B cell (primary cell): ENCODE data around the gene VPS39. TPM values are rescaled to one million over a fixed set of nuclear protein-coding genes. Genes with fewer than 3 reads are reported as not detected.
"Not testable (repeated sequence)": the region's sequence is repeated elsewhere in the genome, so short reads cannot be mapped to it uniquely, and the experiment has no call there.

Experiments used
- ATAC-seq: fragments of 200-7000 bp; cut with Tn5 transposase; one replicate; pipeline ENCODE4 v1.10.0; 2021; ENCODE audit warnings: low read depth, mild to moderate bottlenecking, moderate number of reproducible peaks, moderate library complexity
- CTCF ChIA-PET: fragments of 350-600 bp; sonication (Branson Sonifier 250); formaldehyde crosslinking; loops from one replicate; lab custom pipeline; 2021; ENCODE audit warnings: antibody characterized with exemption, inconsistent platforms; lab: Charles Lee
- POLR2A ChIA-PET: fragments of 350-600 bp; sonication (Branson Sonifier 250); formaldehyde crosslinking; loops from one replicate; lab custom pipeline; 2021; ENCODE audit warnings: antibody characterized with exemption; lab: Charles Lee
- DNase-seq: peaks from one replicate; pipeline ENCODE4 v3.0.0; 2013
- H2AFZ ChIP-seq: 2 replicates; pipeline ENCODE4 v1.6.1; 2012; ENCODE audit warnings: mild to moderate bottlenecking, low read depth, low read length; ENCODE audit not compliant: insufficient read depth, poor library complexity, severe bottlenecking
- H3K27ac ChIP-seq, 2 donors: 1 replicate in 1 of 2; 2 replicates in 1 of 2; pipeline ENCODE4 v1.5.1; 2012 to 2013; ENCODE audit warnings: low read length in 2 of 2, mild to moderate bottlenecking in 2 of 2, moderate library complexity in 1 of 2
- H3K27me3 ChIP-seq, 4 experiments: fragments of 200-600 bp in 1 of 4; sonication (generic) in 1 of 4; replicated peaks in 1 of 4; 1 replicate in 2 of 4; 2 replicates in 2 of 4; pipeline versions ENCODE4 v1.6.1 to v1.7.0; 2013 to 2016; ENCODE audit warnings: low read length in 3 of 4, mild to moderate bottlenecking in 2 of 4, mixed read lengths in 1 of 4, moderate library complexity in 1 of 4; ENCODE audit not compliant: insufficient read depth in 4 of 4, control insufficient read depth in 3 of 4; ENCODE audit errors: control extremely low read depth in 1 of 4
- H3K36me3 ChIP-seq, 2 experiments: replicated peaks in 1 of 2; 1 replicate in 1 of 2; 2 replicates in 1 of 2; pipeline versions ENCODE4 v1.6.1 to v1.7.1; 2013; ENCODE audit warnings: low read length in 1 of 2; ENCODE audit not compliant: insufficient read depth in 2 of 2, control insufficient read depth in 1 of 2; ENCODE audit errors: control extremely low read depth in 1 of 2, extremely low read depth in 1 of 2
- H3K4me1 ChIP-seq, 2 donors: fragments of 200-600 bp in 1 of 2; sonication (generic) in 1 of 2; 1 replicate in 1 of 2; 2 replicates in 1 of 2; pipeline versions ENCODE4 v1.5.1 to v1.6.1; 2013 to 2017; ENCODE audit warnings: low read length in 2 of 2; ENCODE audit not compliant: control insufficient read depth in 2 of 2, insufficient read depth in 2 of 2
- H3K4me2 ChIP-seq: replicated peaks from 2 replicates; pipeline ENCODE3; 2012; ENCODE audit warnings: mild to moderate bottlenecking, low read depth, low read length; ENCODE audit not compliant: poor library complexity, severe bottlenecking
- H3K4me3 ChIP-seq, 5 experiments: fragments of 200-600 bp in 1 of 5; sonication (generic) in 1 of 5; 1 replicate in 3 of 5; 2 replicates in 2 of 5; pipeline versions ENCODE4 v1.5.1 to v1.7.0; 2011 to 2016; ENCODE audit warnings: low read length in 4 of 5, mild to moderate bottlenecking in 4 of 5, low read depth in 2 of 5, control low read depth in 1 of 5, moderate library complexity in 1 of 5; ENCODE audit not compliant: insufficient read depth in 1 of 5; ENCODE audit errors: control extremely low read depth in 1 of 5, extremely low read depth in 1 of 5
- H3K79me2 ChIP-seq: fragments of 200-600 bp; sonication (generic); one replicate; pipeline ENCODE4 v1.6.0; 2016; ENCODE audit warnings: low read length; ENCODE audit not compliant: control insufficient read depth, insufficient read depth
- H3K9ac ChIP-seq: fragments of 200-600 bp; sonication (generic); 2 replicates; pipeline ENCODE4 v1.6.1; 2017; ENCODE audit warnings: mild to moderate bottlenecking, low read length, moderate library complexity
- H3K9me3 ChIP-seq, 3 donors: one replicate each; pipeline versions ENCODE4 v1.6.1 to v1.7.1; 2013; ENCODE audit warnings: low read length in 2 of 3; ENCODE audit not compliant: control insufficient read depth in 2 of 3, insufficient read depth in 1 of 3; ENCODE audit errors: control extremely low read depth in 1 of 3
- H4K20me1 ChIP-seq: 2 replicates; pipeline ENCODE4 v1.6.0; 2012; ENCODE audit warnings: mild to moderate bottlenecking, low read length; ENCODE audit not compliant: insufficient read depth, control insufficient read depth, poor library complexity, severe bottlenecking
- H3K27ac Mint-ChIP-seq: one replicate; pipeline ENCODE4 v1.8.0; 2021; ENCODE audit warnings: mixed read lengths
- H3K27me3 Mint-ChIP-seq: one replicate; pipeline ENCODE4 v1.8.0; 2021; ENCODE audit warnings: mixed read lengths
- H3K4me1 Mint-ChIP-seq: one replicate; pipeline ENCODE4 v1.8.0; 2021; ENCODE audit warnings: mixed read lengths
- H3K4me3 Mint-ChIP-seq: one replicate; pipeline ENCODE4 v1.8.0; 2021; ENCODE audit warnings: mixed read lengths
- H3K9me3 Mint-ChIP-seq: one replicate; pipeline ENCODE4 v1.8.0; 2022; ENCODE audit warnings: mixed read lengths; ENCODE audit not compliant: insufficient read depth
- EZH2 ChIP-seq: IDR thresholded peaks from 2 replicates; pipeline ENCODE4 v1.6.1; 2012; ENCODE audit warnings: borderline replicate concordance, low read depth, mild to moderate bottlenecking, moderate library complexity, low read length; ENCODE audit not compliant: insufficient read depth, poor library complexity, severe bottlenecking
- WGBS: methylation state at CpG from one replicate; pipeline ENCODE4 v1.1.5; 2013; ENCODE audit warnings: missing lambda C conversion rate; ENCODE audit not compliant: insufficient coverage; 5-methylcytosine and 5-hydroxymethylcytosine counted together
- intact Hi-C: fragments of 100-400 bp; cut with micrococcal nuclease; formaldehyde crosslinking; loops from one replicate; pipeline ENCODE4 v1.10.0; 2022
- polyA plus RNA-seq: library from polyadenylated mRNA; depleted of rRNA; stranded (reverse); fragments of >200 nt; gene quantifications from 2 replicates; pipeline ENCODE4 v1.2.3, GENCODE V29; 2012
- total RNA-seq, 2 donors: library from RNA; stranded (reverse); fragments of 120-200 nt in 1 of 2; gene quantifications; 1 replicate in 1 of 2; 2 replicates in 1 of 2; pipeline versions ENCODE4 v1.2.3 to v1.2.4, GENCODE V29; 2013 to 2022
- TF ChIP-seq, protein P1 (sequence below): fragments of 200-600 bp; IDR thresholded peaks from one replicate; pipeline ENCODE4 v1.8.0; 2022; ENCODE audit warnings: antibody characterized with exemption, mild to moderate bottlenecking

VPS39 gene
- total and polyA plus RNA-seq, 2 donors (not counting 1 experiment from before 2014, with no cell fraction given): 82.8 to 145 TPM

DNA sequence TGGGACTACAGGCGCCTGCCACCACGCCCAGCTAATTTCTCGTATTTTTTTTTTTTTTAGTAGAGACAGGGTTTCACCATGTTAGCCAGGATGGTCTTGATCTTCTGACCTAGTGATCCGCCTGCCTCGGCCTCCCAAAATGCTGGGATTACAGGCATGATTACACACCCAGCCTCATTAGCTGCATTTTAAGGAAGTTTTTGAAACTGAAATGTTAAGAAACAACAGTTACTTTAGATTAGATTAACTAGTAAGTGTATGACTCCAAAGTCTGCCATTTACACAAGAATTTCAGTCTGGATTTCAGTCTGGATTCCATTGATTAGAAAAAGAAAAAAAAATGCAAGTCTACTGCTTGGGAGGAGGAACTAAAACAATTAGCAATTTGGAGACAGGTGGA is 24.5 kb upstream of the VPS39 start:
- TF ChIP-seq, protein P1, sequence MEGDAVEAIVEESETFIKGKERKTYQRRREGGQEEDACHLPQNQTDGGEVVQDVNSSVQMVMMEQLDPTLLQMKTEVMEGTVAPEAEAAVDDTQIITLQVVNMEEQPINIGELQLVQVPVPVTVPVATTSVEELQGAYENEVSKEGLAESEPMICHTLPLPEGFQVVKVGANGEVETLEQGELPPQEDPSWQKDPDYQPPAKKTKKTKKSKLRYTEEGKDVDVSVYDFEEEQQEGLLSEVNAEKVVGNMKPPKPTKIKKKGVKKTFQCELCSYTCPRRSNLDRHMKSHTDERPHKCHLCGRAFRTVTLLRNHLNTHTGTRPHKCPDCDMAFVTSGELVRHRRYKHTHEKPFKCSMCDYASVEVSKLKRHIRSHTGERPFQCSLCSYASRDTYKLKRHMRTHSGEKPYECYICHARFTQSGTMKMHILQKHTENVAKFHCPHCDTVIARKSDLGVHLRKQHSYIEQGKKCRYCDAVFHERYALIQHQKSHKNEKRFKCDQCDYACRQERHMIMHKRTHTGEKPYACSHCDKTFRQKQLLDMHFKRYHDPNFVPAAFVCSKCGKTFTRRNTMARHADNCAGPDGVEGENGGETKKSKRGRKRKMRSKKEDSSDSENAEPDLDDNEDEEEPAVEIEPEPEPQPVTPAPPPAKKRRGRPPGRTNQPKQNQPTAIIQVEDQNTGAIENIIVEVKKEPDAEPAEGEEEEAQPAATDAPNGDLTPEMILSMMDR: no peak
- TF ChIP-seq EZH2: no peak
- no CpG with 5 or more reads among the region's 5 CpGs for WGBS
- CTCF ChIA-PET: no interaction called here

GRCh38 chr15:42231088-42231487 is 23.0 kb upstream of the VPS39 start:
- Histone ChIP-seq H3K9me3 (no peaks in the 10 kb centered on the region), H3K9ac (no peak overlapping the region), H3K27me3 (no peaks in the 10 kb centered on the region), H4K20me1 (no peaks in the 10 kb centered on the region), H3K79me2 (no peaks in the 10 kb centered on the region), H3K27ac (no peak overlapping the region), H2AFZ (no peak overlapping the region), H3K4me3 (no peak overlapping the region), H3K4me2 (no peak overlapping the region), H3K4me1 (no peaks in the 10 kb centered on the region), H3K36me3 (peaks cover 27 to 77% of the 10 kb centered on the region in 2 experiments)
- intact Hi-C loops: no loop called here
- ATAC-seq: no peak
- no peaks in the 10 kb centered on the region for H3K9me3 Mint-ChIP-seq
- no peaks in the 10 kb centered on the region for H3K4me1 Mint-ChIP-seq
- no peak overlapping the region for H3K4me3 Mint-ChIP-seq
- H3K27ac Mint-ChIP-seq: no peak overlapping the region
- ChIA-PET POLR2A (no interaction called here), CTCF (no interaction called here)
- no peaks in the 10 kb centered on the region for H3K27me3 Mint-ChIP-seq
- DNase-seq: no peak
- WGBS: no CpG with 5 or more reads among the region's 1 CpG
- TF ChIP-seq, protein P1: no peak
- no peak for TF ChIP-seq EZH2

More for the DNA sequence above, 24.5 kb upstream of the VPS39 start:
- no peaks in the 10 kb centered on the region for H3K27me3 ChIP-seq
- no peak overlapping the region for H3K4me2 ChIP-seq
- no peak overlapping the region for H3K9ac ChIP-seq
- no peak overlapping the region for H3K27ac Mint-ChIP-seq
- H3K27ac ChIP-seq: no peak overlapping the region
- ATAC-seq (no peak), DNase-seq (no peak)
- H2AFZ ChIP-seq: no peak overlapping the region
- no peaks in the 10 kb centered on the region for H3K9me3 ChIP-seq
- no peaks in the 10 kb centered on the region for H3K79me2 ChIP-seq
- peaks cover 21 to 77% of the 10 kb centered on the region in 2 experiments for H3K36me3 ChIP-seq
- H3K27me3 Mint-ChIP-seq: no peaks in the 10 kb centered on the region
- H3K9me3 Mint-ChIP-seq: no peaks in the 10 kb centered on the region
- no peak overlapping the region for H3K4me3 Mint-ChIP-seq
- H3K4me1 Mint-ChIP-seq: no peaks in the 10 kb centered on the region
- no peak overlapping the region for H3K4me3 ChIP-seq
- intact Hi-C loops: no loop called here
- H3K4me1 ChIP-seq: no peaks in the 10 kb centered on the region
- POLR2A ChIA-PET: no interaction called here
- H4K20me1 ChIP-seq: no peaks in the 10 kb centered on the region

DNA sequence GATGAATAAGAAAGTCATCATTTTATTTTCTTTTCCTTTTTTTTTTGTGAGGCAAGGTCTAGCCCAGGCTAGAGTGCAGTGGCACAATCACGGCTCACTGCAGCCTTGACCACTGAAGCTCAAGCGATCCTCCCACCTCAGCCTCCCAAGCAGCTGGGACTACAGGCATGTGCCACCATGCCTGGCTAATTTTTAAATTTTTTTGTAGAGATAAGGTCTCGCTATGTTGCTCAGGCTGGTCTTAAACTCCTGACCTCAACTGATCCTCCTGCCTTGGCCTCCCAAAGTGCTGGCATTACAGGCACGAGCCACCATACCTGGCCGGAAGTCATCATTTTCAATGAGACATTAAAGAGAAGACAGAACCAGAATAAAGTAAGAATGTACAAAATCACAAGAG is 20.9 kb upstream of the VPS39 start:
- H3K4me1 Mint-ChIP-seq, H3K79me2 ChIP-seq, H3K9ac ChIP-seq, H3K27me3 Mint-ChIP-seq, H3K9me3 ChIP-seq, POLR2A ChIA-PET, H3K27ac Mint-ChIP-seq, H2AFZ ChIP-seq, H3K27me3 ChIP-seq, H4K20me1 ChIP-seq, DNase-seq, H3K4me3 Mint-ChIP-seq, H3K4me2 ChIP-seq, H3K4me1 ChIP-seq, CTCF ChIA-PET, H3K4me3 ChIP-seq, H3K27ac ChIP-seq, intact Hi-C loops, H3K9me3 Mint-ChIP-seq, ATAC-seq: not testable (repeated sequence)
- WGBS: no CpG with 5 or more reads among the region's 5 CpGs
- H3K36me3 ChIP-seq: peaks cover 28 to 78% of the 10 kb centered on the region in 2 experiments
